Gastrocnemius medialis (tissue), 4 donors: ENCODE measurements around the gene GRPEL1.

Experiments used
- CTCF ChIP-seq, 5 experiments: fragments of 450-650 bp in 3 of 5; fragments of 200-600 bp in 2 of 5; sonication (generic) in 2 of 5; IDR thresholded peaks in 4 of 5; conservative IDR thresholded peaks in 1 of 5; 1 replicate in 4 of 5; 2 replicates in 1 of 5; pipeline ENCODE4 v1.5.1; 2016 to 2019; ENCODE audit warnings: antibody characterized with exemption in 5 of 5, mild to moderate bottlenecking in 3 of 5, moderate library complexity in 3 of 5
- POLR2A ChIP-seq, 2 donors: fragments of 450-650 bp; IDR thresholded peaks; one replicate each; pipeline ENCODE4 v1.6.1; 2017; ENCODE audit warnings: antibody characterized with exemption in 2 of 2, mild to moderate bottlenecking in 2 of 2, moderate library complexity in 2 of 2

- TF ChIP-seq POLR2A (IDR thresholded peaks at IDR 0.05) (no peak), CTCF (IDR thresholded peaks at IDR 0.05 in 4 of 5, conservative IDR thresholded peaks at IDR 0.05 in 1 of 5) (no peak)
Measured at GRCh38 chr4:7045553-7045952, 22.3 kb downstream of the GRPEL1 start.
